ENCODE results near the gene RGMA.

- TF ChIP-seq POLR2A (IDR thresholded peaks at IDR 0.05) (no peak), CTCF (IDR thresholded peaks at IDR 0.05) (no peak)
Observed at GRCh38 chr15:93055211-93055610, 33.8 kb downstream of the RGMA start.
